Hematopoietic multipotent progenitor cell treated with erythropoietin and hydrocortisone succinate and interleukin-3 and kit ligand, for 8 days (in vitro differentiated cells): ENCODE results near the gene IL2RA.
A peak's percentile ranks its signal among the peaks of the same experiment; 100 is the strongest.
"Not testable (repeated sequence)": the region's sequence is repeated elsewhere in the genome, so short reads cannot be mapped to it uniquely, and the experiment has no call there.

Experiments
- DNase-seq: peaks from one replicate; pipeline ENCODE4 v3.0.0-alpha.2; 2015

The IL2RA gene

GRCh38 chr10:6062101-6062771 lies at the start of gene IL2RA:
Gene IL2RA, minus strand, starts transcription at chr10:6062367. Its CDS starts 216 bp downstream, at chr10:6062151.
- DNase-seq, result no peak

GRCh38 chr10:6110136-6110535 lies 48.0 kb upstream of the IL2RA start:
- DNase-seq, result no peak

- no peak for DNase-seq
Measured at GRCh38 chr10:6109444-6109775, 47.2 kb upstream of the IL2RA start.

GRCh38 chr10:6108631-6109443 lies 46.7 kb upstream of the IL2RA start:
- peak; percentile 66 for DNase-seq

GRCh38 chr10:6108072-6108471 lies 45.9 kb upstream of the IL2RA start:
- DNase-seq, result no peak

- DNase-seq, result not testable (repeated sequence)
Measured at GRCh38 chr10:6107616-6108015, 45.4 kb upstream of the IL2RA start.

- DNase-seq, result no peak
Measured at GRCh38 chr10:6103591-6103990, 41.4 kb upstream of the IL2RA start.

GRCh38 chr10:6102128-6102527 lies 40.0 kb upstream of the IL2RA start:
- no peak for DNase-seq

- DNase-seq, result no peak
Measured at GRCh38 chr10:6101181-6101580, 39.0 kb upstream of the IL2RA start.

- DNase-seq, result no peak
Measured at GRCh38 chr10:6100370-6100769, 38.2 kb upstream of the IL2RA start.

GRCh38 chr10:6098156-6098555 lies 36.0 kb upstream of the IL2RA start:
- no peak for DNase-seq

- DNase-seq, result no peak
Measured at GRCh38 chr10:6097063-6097462, 34.9 kb upstream of the IL2RA start.

- no peak for DNase-seq
Measured at GRCh38 chr10:6095810-6096570, 33.8 kb upstream of the IL2RA start.

GRCh38 chr10:6092731-6093130 lies 30.6 kb upstream of the IL2RA start:
- no peak for DNase-seq

- peak; percentile 57 for DNase-seq
Measured at GRCh38 chr10:6091630-6092029, 29.5 kb upstream of the IL2RA start.

- DNase-seq, result peak; percentile 17
Measured at GRCh38 chr10:6089334-6090219, 27.4 kb upstream of the IL2RA start.

GRCh38 chr10:6088721-6089333 lies 26.7 kb upstream of the IL2RA start, which contains the start of gene RBM17:
Gene RBM17, plus strand, starts transcription at chr10:6089034. Its CDS starts 8,032 bp downstream, at chr10:6097066.
- peak; percentile 97 for DNase-seq

- DNase-seq, result peak; percentile 93
Measured at GRCh38 chr10:6086375-6087233, 24.4 kb upstream of the IL2RA start.

GRCh38 chr10:6083523-6084475 lies 21.6 kb upstream of the IL2RA start:
- no peak for DNase-seq
